HepG2 (cell line): ENCODE measurements around the gene HIVEP2.

ENCODE experiments used
- CREM ChIP-seq, 2 experiments: sonication (generic) in 1 of 2; formaldehyde crosslinking in 1 of 2; IDR thresholded peaks; 2 replicates each; pipeline versions ENCODE4 v1.4.0 to v1.6.1; 2016 to 2020; ENCODE audit warnings: antibody characterized with exemption in 1 of 2, mild to moderate bottlenecking in 1 of 2, missing genetic modification reagents in 1 of 2
- EP300 ChIP-seq, 3 experiments: sonication (generic) in 1 of 3; formaldehyde crosslinking in 1 of 3; IDR thresholded peaks; 2 replicates each; pipeline versions ENCODE4 v1.5.1 to v1.6.1; 2011 to 2020; ENCODE audit warnings: low read depth in 2 of 3, low read length in 2 of 3, borderline replicate concordance in 1 of 3, improper control_type of control experiment in 1 of 3, mild to moderate bottlenecking in 1 of 3, missing genetic modification reagents in 1 of 3, moderate library complexity in 1 of 3
- JUNB ChIP-seq: sonication (generic); formaldehyde crosslinking; IDR thresholded peaks from 2 replicates; pipeline ENCODE4 v1.8.0; 2022; ENCODE audit warnings: missing genetic modification reagents, mild to moderate bottlenecking, borderline replicate concordance
- KDM1A ChIP-seq: IDR thresholded peaks from 2 replicates; pipeline ENCODE4 v1.6.1; 2016; ENCODE audit warnings: missing compliant biosample characterization
- MBNL3 ChIP-seq: fragments of 250-450 bp; sonication (Bioruptor Pico); conservative IDR thresholded peaks from 2 replicates; pipeline ENCODE4 v1.8.0; 2022; ENCODE audit warnings: mild to moderate bottlenecking, inconsistent platforms
- MYPOP ChIP-seq: sonication (generic); formaldehyde crosslinking; IDR thresholded peaks from 2 replicates; pipeline ENCODE4 v1.8.1; 2023; ENCODE audit warnings: mild to moderate bottlenecking, moderate library complexity, missing genetic modification reagents
- TIGD3 ChIP-seq: sonication (generic); formaldehyde crosslinking; IDR thresholded peaks from 2 replicates; pipeline ENCODE4 v1.5.1; 2020; ENCODE audit warnings: mild to moderate bottlenecking, missing genetic modification reagents, borderline replicate concordance
- ZNF274 ChIP-seq: sonication (generic); formaldehyde crosslinking; IDR thresholded peaks from 2 replicates; pipeline ENCODE4 v1.5.1; 2020; ENCODE audit warnings: mild to moderate bottlenecking, missing genetic modification reagents
- ZNF850 ChIP-seq: sonication (generic); formaldehyde crosslinking; conservative IDR thresholded peaks from 2 replicates; pipeline ENCODE4 v1.9.0; 2021; ENCODE audit warnings: mild to moderate bottlenecking, missing genetic modification reagents
- TF ChIP-seq, protein P1 (sequence below): sonication (generic); formaldehyde crosslinking; IDR thresholded peaks from 2 replicates; pipeline ENCODE4 v1.5.0; 2020; ENCODE audit warnings: mild to moderate bottlenecking, missing genetic modification reagents, moderate library complexity

GRCh38 chr6:142848976-142849375 lies 96.0 kb downstream of the HIVEP2 start:
- TF ChIP-seq, protein P1, sequence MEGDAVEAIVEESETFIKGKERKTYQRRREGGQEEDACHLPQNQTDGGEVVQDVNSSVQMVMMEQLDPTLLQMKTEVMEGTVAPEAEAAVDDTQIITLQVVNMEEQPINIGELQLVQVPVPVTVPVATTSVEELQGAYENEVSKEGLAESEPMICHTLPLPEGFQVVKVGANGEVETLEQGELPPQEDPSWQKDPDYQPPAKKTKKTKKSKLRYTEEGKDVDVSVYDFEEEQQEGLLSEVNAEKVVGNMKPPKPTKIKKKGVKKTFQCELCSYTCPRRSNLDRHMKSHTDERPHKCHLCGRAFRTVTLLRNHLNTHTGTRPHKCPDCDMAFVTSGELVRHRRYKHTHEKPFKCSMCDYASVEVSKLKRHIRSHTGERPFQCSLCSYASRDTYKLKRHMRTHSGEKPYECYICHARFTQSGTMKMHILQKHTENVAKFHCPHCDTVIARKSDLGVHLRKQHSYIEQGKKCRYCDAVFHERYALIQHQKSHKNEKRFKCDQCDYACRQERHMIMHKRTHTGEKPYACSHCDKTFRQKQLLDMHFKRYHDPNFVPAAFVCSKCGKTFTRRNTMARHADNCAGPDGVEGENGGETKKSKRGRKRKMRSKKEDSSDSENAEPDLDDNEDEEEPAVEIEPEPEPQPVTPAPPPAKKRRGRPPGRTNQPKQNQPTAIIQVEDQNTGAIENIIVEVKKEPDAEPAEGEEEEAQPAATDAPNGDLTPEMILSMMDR (CRISPR knock-in tag), result no peak
- TF ChIP-seq ZNF850 (CRISPR knock-in tag) (no peak), MBNL3 (CRISPR knock-in tag) (no peak), ZNF274 (CRISPR knock-in tag) (no peak), EP300 (IDR thresholded peaks at IDR 0.05; ENCODE audit: low read depth in 2 of 2, low read length in 2 of 2) (no peak), EP300 (CRISPR knock-in tag; IDR thresholded peaks at IDR 0.05; ENCODE audit: borderline replicate concordance) (no peak), TIGD3 (CRISPR knock-in tag) (no peak), KDM1A (no peak), MYPOP (CRISPR knock-in tag) (no peak), CREM (IDR thresholded peaks at IDR 0.05) (no peak), CREM (CRISPR knock-in tag; IDR thresholded peaks at IDR 0.05) (no peak), JUNB (no peak)
